GM21619 (cell line): Measurements from ENCODE around the gene SWSAP1.
A peak's percentile ranks its signal among the peaks of the same experiment; 100 is the strongest.
"Not testable (repeated sequence)": the region's sequence is repeated elsewhere in the genome, so short reads cannot be mapped to it uniquely, and the experiment has no call there.

Experiments used
- ATAC-seq: cut with Tn5 transposase; IDR thresholded peaks from one replicate; pipeline ENCODE4 v1.9.1; 2021; ENCODE audit not compliant: unreplicated experiment

Gene SWSAP1

DNA sequence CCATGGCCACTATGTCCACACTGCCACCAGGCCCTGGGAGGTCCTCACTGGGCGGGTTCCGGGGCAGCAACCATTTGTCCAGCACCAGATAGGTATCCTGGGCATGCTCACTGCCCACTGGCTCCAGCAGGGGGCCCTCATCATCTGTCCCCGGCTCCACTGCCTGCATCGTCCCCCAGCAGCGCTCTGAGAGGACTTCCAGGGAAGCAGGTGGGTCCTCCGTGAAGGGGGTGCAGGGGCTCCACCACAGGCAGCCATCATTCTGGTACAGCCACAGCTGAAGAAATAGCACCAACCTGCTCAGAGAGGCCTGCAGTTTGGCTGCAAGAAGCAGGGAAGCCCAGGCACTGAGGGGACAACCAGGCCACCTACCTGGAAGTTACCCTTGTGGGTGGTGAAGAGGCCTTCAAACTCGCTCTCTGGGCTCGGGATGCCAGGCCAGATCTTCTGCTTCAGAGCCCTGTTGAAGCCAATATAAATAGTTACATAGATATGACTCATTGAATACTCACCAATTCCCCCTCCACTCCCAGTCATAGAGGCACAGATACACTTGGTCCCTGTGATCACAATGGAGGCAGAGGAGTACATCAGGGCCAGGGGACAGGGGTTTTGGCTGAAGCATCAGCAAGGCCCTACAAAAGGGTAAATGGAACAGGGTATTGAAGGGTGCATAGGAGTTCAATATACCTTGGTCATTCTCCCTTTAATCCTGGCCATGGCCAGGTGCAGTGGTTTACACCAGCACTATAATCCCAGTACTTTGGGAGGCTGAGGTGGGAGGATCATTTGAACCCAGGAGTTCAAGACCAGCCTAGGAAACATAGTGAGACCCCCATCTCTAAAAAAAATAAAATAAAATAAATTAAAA is 4.1 kb downstream of the SWSAP1 start:
- ATAC-seq: no peak

DNA sequence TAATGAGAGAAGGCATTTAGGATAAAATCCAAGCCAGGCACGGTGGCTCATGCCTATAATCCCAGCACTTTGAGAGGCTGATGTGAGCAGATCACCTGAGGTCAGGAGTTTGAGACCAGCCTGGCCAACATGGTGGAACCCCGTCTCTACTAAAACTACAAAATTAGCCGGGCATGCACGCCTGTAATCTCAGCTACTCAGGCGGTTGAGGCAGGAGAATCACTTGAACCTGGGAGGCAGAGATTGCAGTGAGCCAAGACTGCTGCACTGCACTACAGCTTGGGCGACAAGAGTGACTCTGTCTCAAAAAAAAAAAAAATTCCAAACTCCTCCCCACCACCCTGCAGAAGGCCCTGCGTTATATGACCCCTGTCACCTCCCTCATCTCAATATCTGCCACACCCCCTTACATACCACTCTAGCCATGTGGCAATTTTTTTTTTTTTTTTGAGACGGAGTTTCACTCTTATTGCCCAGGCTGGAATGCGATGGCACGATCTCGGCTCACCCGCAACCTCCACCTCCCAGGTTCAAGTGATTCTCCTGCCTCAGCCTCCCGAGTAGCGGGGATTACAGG is 4.9 kb downstream of the SWSAP1 start:
- not testable (repeated sequence) for ATAC-seq

DNA sequence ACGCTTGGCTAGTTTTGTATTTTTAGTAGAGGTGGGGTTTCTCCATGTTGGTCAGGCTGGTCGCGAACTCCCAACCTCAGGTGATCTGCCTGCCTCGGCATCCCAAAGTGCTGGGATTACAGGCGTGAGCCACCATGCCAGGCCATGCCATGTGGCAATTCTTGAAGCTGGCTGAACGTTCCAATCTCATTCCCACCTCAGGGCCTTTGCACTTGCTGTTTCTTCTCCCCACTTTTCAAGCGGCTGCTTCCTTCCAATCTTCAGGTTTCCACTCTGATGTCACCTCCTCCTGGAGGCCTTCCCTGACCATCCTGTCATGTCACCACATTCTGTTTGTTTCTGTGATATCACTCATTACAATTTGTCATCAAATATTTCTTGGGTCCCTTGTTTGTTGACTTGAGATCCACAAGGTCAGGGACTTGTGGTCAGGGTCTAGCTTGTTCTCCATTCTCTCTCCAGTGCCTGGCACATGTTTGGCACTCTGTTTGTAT is 5.4 kb downstream of the SWSAP1 start:
- no peak for ATAC-seq

DNA sequence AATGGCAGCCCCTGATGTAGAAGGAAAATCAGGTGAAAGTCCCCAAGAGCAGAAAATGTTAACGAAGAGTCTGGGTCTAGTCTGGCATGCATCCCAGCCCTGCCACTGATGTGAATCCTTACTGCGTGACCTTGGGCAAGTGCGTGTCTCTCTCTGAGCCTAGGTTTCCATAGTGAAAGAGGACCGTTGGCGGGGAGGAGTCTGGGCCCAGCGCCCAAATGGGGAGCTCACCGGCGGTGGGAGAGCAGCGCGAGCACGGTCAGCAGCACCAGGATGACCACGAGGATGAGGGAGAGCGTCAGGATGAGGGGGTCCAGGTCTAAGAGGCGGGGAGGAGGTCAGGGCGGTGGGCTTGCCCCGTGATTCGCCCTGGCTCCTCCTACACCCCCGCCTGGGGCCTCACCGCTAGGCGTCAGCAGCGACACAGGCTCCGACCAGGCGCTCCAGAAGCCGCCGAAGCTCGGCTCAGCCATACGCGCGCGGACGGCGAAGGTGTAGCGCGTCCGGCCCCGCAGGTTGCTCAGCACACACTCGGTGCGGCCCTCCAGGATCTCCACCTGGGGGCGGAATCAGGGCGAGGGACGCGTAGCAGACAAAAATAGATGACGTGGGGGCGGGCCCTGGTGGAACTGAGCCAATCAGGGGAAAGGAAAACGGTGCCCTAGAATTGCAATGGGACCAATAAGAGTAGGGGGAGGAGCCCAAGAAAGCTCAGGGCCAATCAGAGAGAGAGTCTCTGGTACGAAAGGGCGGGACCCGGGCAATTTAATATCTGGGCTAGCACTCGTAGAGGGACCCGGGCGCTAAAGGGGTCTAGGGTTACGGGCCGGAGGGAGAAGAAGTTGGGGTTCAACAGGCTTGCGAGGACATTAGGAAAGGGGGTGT is 6.4 kb downstream of the SWSAP1 start:
- peak; percentile 68 for ATAC-seq

DNA sequence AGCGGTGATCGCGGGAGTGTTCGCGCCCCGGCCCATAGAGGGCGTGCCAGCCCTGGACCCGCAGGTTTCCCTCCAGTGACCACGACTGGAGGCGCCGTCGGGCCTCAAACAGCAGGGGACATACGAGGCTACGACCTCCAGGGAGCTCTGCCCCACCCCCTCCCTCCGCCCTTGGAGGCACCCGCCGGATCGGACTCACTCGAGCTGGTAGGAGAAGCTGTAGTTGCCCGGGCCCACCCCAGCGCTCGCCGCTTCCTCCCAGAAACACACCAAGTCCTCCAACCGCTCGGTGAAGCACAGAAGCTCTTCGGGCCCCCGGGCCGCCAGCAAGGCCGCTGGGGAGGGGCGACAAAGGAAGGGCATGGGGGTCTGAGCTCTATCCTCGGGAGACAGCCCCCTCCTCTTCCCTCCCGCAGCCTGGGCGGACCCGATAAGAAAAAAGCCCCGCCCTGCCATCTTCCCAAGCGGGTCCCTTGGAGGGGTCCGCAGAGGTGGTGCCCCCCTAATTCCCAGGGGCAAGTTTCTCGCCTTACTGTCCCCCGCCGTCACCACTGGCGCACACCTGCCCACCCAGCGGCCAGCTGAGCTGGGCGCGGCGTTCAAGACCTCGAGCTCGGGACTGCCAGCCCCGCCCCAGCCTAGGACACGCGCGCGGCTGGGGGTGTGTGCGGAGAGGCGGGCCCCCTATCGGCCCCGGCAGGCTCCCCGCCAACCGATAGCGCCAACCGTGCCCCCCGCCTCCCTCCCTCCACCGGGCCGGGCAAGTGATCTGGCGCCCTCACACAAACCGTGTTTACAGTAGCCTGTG is 8.6 kb downstream of the SWSAP1 start:
- ATAC-seq: no peak

DNA sequence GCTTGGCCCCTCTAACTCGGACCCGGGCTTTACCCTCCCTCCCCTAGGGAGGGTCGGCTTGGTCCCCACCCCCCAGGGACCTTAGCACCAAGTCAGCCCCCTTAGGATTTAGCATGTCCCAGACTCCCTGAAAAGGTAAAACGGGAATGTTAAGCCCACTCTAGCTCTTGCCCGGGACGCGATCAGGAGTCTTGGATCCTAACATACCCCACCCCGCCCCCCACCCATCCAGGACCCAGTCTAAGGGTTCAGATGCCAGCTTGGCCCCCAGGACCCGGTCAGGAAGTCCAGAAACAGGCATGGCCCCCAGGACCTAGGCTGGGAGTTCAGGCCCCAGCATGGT is 9.2 kb downstream of the SWSAP1 start:
- ATAC-seq: no peak

DNA sequence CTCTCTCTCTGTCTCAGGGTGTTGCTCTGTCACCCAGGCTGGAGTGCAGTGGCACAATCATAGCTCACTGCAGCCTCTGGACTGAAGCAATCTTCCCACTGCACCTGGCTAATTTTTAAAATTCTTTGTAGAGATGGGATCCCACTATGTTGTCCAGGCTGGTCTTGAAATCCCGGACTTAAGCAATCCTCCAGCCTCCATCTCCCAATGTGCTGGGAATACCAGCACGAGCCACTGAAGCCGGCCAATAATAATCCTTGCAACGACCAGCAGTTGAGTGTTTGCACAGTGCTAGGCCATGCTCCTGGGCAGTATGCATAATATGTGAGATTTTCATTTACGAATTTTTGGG is 10.3 kb downstream of the SWSAP1 start:
- no peak for ATAC-seq

DNA sequence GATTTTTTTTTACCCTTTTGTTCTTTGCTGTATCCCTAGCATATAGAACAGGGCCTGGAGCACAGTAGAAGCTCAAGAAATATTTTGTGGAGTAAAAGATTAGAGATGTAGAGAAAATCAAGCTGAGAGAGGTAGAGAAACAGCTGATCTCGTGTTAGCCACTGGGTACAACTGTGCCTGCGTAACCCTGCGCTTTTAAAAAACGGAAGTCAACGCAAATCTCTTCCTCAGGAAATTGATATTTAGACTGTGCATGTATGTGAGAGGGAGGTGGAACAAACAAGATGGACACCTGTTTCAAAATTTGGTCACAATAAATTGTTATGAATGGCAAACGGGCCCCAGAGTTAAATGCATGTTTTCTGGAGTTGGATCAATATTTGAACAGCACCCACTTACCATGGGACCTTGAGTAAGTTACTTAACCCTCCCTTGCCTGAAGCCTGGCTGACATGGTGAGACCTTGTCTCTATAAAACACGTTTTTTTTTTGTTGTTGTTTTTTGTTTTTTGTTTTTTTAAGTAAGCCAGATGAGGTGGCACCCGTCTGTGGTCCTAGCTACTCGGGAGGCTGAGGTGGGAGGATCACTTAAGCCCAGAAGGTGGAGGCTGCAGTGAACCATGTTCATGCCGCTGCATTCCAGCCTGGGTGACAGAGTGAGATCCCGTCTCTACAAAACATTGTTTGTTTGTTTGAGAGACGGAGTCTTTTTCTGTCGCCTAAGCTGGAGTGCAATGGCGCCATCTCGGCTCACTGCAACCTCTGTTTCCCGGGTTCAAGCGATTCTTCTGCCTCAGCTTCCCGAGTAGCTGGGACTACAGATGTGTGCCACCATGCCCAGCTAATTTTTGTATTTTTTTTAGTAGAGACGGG is 12.9 kb downstream of the SWSAP1 start:
- no peak for ATAC-seq

DNA sequence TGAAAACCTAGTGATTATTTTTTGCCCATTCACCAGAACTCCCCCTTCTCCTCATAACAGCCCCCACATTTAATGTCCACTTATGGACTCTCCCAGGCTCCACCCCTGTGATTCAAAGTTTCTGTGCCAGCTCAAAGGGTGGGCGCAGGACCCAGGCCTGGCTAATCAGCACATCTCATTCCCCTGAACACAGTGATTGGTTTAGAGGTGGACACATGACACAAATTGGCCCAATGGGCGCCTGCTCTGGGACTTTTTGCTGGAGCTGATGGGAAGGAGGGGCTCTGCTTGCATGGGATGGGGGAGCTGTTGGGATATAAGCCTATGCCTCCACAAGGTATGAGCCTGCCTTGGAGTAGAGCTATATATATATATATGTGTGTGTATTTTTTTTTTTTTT is 15.9 kb downstream of the SWSAP1 start:
- ATAC-seq: no peak

DNA sequence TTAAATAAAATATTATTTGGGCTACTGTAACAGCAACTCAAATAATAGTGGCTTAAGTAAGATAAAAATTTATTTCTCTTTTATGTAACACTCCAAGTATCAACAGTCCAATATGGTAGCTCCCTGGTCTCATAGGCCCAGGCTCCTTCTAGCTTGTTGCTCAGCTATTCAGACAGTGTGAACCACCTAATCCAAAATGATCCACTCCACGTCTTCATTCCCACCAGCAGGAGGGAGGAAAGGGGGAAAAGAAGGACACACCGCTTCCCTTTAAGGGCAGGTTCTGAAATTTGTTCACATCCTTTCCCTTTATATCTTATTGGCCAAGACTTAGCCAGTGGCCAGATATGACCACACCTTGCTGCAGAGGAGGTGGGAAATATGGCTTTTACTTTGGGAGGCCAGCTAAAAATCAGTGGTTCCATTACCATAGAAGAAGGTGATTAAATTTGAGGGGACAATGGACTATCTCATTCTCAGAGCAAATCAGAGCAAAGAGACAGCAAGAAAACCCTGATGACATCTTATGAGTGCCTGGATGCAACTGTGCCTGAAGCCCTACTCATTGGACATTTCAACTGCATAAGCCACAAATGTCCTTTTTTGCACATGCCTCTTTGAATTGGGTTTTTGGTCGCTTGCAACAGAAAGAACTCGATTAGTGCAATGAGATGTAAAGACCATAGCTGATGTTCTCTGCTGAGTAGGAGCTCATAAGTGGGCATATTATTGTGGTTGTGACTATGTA is 16.6 kb downstream of the SWSAP1 start:
- ATAC-seq: no peak

DNA sequence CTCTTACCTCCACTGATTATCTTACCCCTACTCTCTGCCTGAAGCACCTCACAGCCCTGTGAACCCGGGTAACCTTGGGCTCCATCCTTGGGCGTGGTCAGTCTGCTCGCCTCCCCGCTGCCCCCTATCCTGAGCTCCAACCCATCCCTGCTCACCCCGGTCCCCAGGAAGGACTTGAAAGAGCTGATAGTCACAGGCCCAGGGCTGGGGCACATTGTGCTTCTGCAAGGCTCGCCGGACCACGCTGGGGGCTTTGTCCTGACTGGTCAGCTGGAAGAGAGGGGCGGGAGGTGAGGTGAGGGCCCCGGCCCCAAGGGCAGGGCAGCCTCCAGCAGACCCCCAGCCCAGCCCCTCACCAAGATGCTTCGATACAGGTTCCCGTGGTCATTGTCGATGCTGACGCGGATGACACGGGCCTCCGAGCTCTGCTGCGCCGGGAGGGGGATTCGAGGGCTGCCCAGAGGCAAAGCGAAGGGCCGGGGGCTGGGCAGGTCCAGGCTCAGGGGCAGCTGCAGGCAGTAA is 22.7 kb downstream of the SWSAP1 start:
- no peak for ATAC-seq

DNA sequence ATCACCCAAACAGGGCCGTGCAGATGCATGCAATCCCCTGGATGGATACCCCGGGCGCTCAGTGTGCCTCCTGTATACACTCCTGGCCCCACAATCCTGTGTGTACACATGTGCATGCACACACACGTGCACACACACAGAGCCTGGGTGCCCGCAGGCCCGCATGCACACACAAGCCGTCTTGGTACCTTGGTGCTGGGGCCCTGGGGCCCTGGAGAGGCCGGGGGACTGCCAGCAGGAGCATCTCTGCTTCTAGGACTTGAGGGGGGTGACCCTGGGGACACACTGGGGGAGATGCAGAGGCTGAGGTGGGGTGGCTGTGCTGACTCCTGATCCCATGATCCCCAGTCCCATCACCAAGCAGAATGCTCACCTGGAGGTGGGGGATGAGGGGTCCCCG is 25.2 kb downstream of the SWSAP1 start:
- no peak for ATAC-seq

DNA sequence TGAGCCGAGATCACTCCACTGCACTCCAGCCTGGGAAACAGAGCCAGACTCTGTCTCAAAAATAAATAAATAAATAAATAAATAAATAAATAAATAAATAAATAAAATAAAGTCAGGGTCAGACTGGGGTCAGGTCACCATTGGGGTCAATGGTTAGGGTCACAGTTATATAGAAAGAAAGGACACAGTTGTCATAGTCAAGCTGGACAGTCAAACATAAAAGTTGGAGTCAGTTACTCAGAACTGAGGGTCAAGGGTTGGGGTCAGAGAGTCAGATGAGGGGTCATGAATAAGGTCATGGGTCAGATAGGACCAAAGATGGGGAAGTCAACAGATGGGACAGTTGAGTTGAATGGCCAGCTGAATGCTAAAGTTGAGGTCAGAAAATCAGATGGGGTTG is 26.3 kb downstream of the SWSAP1 start:
- ATAC-seq: no peak

DNA sequence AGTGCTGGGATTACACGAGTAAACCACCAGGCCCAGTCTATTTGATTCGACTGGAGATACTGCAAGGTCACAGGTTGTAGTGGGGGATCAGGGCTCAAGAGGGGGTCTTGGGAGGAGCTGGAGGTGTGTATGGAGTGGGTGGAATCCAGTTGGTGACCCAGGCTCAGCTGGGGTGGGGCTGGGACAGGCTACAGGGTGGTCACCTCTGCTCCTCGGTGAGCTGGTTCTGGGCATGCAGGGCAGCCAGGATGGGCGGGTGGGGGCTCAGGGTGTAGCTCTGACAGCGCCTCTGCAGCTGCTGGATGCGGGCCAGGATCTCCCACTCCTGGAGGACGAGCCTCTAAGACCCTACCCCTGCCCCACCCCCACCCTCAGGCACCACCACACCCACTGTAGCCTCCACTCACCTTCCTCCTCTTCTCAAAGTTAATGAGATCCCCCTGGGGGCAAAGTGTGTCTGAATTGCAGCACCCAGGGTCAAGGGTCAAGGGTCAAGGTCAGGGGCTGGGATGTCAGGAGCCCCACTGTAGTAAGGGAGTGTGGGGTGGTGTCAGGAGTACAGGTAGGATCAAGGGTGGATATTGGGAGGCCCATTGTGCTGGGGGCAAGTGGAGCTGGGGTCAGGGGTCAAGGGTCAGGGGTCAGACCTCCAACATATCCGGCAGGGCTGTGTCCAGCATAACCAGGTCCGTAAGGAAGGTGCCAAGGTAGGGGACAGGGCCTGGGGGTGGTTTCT is 27.5 kb downstream of the SWSAP1 start:
- ATAC-seq: no peak

DNA sequence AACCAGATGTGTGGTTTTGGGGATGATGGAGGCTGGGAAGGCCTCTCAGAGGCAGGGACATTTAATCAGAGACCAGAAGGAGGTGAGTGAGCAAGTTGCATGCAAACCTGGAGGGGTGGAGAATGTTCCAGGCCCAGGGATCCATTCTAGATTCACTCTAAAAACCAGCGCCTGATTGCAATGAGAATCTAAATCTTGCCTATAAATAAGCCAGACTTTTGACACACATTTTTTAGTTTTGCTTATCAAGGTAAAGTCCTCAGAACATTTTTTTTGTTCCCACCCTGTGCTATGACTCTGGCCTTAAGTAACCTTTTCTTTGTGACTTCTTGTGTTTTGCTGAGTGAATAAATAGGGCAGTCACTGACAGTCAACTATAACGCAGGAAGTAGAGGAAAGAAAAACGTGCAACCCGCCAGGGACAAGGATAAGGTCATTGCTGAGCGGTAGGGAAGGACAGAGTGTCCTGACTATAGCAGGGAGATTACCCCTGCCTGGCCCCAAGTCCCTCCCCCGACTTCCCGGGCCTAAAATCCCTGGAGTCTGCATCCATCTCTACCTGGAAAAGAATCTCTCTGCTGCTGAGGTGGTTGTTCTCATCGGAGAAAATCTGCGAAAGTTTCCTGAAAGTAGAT is 30.2 kb downstream of the SWSAP1 start:
- no peak for ATAC-seq

DNA sequence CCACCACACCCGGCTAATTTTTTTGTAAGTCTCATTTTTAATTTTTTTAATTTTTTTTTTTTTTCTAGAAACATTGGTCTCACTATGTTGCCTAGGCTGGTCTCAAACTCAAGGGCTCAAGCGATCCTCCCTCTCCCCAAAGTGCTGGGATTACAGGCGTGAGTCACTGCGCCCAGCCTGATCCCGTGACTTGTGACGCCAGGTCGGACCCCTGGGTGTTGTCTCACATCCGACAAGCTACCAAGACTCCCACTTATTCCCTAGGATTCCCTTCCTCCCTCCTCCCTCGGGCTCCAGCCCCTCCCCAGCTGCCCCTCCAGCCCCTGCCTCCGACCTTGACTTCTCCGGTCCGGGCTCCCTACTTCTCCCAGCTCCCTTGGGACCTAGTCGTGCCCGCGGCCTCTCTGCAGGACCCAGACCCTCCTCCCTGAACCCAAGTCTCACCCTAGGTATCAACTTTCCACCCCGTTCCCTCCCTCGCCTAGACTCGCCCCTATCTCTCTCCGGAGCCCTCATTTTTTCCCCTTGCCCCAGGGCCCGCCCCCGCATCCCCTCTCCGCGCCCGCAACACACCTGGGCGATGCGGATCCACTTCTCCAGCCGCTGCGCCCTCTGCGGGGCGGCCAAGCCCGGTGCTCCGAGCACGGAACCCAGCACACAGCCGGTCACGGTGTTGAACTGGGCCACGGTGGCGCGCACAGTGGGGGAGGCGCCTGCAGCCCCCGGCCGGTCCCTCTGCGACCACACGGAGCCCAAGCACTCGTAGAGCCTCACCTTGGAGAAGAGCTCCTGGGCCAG is 31.6 kb downstream of the SWSAP1 start:
- ATAC-seq: no peak

DNA sequence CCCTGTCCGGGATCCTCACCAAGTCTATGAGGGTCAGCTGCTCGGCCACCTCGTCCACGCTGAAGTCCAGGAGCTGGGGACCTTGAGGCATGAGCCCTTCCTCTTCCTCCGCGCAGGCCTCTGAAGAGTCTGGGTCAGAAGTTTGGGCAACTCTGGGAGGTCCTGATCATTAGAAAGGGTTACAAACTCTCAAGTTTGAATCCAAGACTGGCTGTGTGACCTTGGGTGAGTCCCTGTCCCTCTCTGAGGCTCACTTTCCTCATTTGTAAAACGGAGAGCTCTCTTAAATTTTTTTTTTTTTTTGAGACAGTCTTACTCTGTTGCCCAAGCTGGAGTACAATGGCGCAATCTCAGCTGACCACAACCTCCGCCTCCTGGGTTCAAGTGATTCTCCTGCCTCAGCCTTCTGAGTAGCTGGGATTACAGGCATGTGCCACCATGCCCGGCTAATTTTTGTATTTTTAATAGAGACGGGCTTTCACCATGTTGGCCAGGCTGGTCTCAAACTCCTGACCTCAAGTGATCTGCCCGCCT is 32.3 kb downstream of the SWSAP1 start:
- ATAC-seq: not testable (repeated sequence)
